Epithelial cell of esophagus (primary cell): ENCODE data around the gene AKAP13.

ENCODE experiments used
- DNase-seq: peaks from one replicate; pipeline ENCODE4 v3.0.0; 2010; ENCODE audit warnings: low read depth
- H3K4me3 ChIP-seq: 2 replicates; pipeline ENCODE4 v1.5.1; 2011; ENCODE audit warnings: mild to moderate bottlenecking, low read length, control low read depth
- CTCF ChIP-seq: IDR thresholded peaks from 2 replicates; pipeline ENCODE4 v1.5.1; 2011; ENCODE audit warnings: low read depth, mild to moderate bottlenecking, low read length, control low read depth, inconsistent platforms; ENCODE audit not compliant: insufficient read depth; ENCODE audit errors: missing control alignments

Gene AKAP13

GRCh38 chr15:85498471-85498870 is 118.1 kb downstream of the AKAP13 start:
- no peak for TF ChIP-seq CTCF
- no peak for DNase-seq
- no peak overlapping the region for H3K4me3 ChIP-seq

GRCh38 chr15:85499371-85499887 is 119.0 kb downstream of the AKAP13 start:
- DNase-seq = no peak
- no peak for TF ChIP-seq CTCF

GRCh38 chr15:85500060-85500708 is 119.8 kb downstream of the AKAP13 start:
- DNase-seq = no peak
- no peak for TF ChIP-seq CTCF
- H3K4me3 ChIP-seq = no peak overlapping the region

More at GRCh38 chr15:85499371-85499887, 119.0 kb downstream of the AKAP13 start:
- no peak overlapping the region for H3K4me3 ChIP-seq

- no peak overlapping the region for H3K4me3 ChIP-seq
- no peak for DNase-seq
- no peak for TF ChIP-seq CTCF
Observed at GRCh38 chr15:85500729-85501128, 120.3 kb downstream of the AKAP13 start.

GRCh38 chr15:85501574-85501973 is 121.2 kb downstream of the AKAP13 start:
- no peak overlapping the region for H3K4me3 ChIP-seq
- no peak for TF ChIP-seq CTCF
- DNase-seq = no peak

- TF ChIP-seq CTCF = no peak
- no peak overlapping the region for H3K4me3 ChIP-seq
- DNase-seq = no peak
Observed at GRCh38 chr15:85503151-85503799, 122.9 kb downstream of the AKAP13 start.
